Neural cell (in vitro differentiated cells): ENCODE results near the gene IL3RA. TPM values are rescaled to one million over a fixed set of nuclear protein-coding genes. Genes with fewer than 3 reads are reported as not detected.

ENCODE experiments used
- H2AFZ ChIP-seq: fragments of 200-600, 300-800 bp; sonication (generic), shearing (Covaris generic); 2 replicates; pipeline ENCODE4 v1.6.0; 2014; ENCODE audit warnings: low read depth, mild to moderate bottlenecking, antibody characterized with exemption, low read length, moderate library complexity
- H3F3A ChIP-seq: fragments of 200-600 bp; shearing (Covaris generic); 2 replicates; pipeline ENCODE4 v1.6.1; 2016; ENCODE audit warnings: mild to moderate bottlenecking, moderate library complexity, mixed read lengths, antibody characterized with exemption, low read length; ENCODE audit not compliant: insufficient read depth, poor library complexity, severe bottlenecking
- H3K27ac ChIP-seq: fragments of 200-600, 300-800 bp; sonication (generic), shearing (Covaris generic); 2 replicates; pipeline ENCODE4 v1.5.1; 2014; ENCODE audit warnings: mild to moderate bottlenecking, low read length, moderate library complexity
- H3K27me3 ChIP-seq: fragments of 300-800, 200-600 bp; sonication (generic), shearing (Covaris generic); 2 replicates; pipeline ENCODE4 v1.6.0; 2014; ENCODE audit warnings: mild to moderate bottlenecking, low read depth, low read length, moderate library complexity; ENCODE audit not compliant: insufficient read depth
- H3K36me3 ChIP-seq: fragments of 300-800, 200-600 bp; sonication (generic), shearing (Covaris generic); 2 replicates; pipeline ENCODE4 v1.5.1; 2014; ENCODE audit warnings: mild to moderate bottlenecking, antibody characterized with exemption, low read length, moderate library complexity; ENCODE audit not compliant: insufficient read depth
- H3K4me2 ChIP-seq: fragments of 300-800, 200-600 bp; sonication (generic), shearing (Covaris generic); 2 replicates; pipeline ENCODE4 v1.6.0; 2014; ENCODE audit warnings: mild to moderate bottlenecking, low read length
- H3K4me3 ChIP-seq: fragments of 300-800, 200-600 bp; sonication (generic), shearing (Covaris generic); 2 replicates; pipeline ENCODE4 v1.5.1; 2014; ENCODE audit warnings: mild to moderate bottlenecking, low read length, moderate library complexity
- H3K79me2 ChIP-seq: fragments of 200-600 bp; shearing (Covaris generic); replicated peaks from 2 replicates; pipeline ENCODE4 v1.6.0; 2014; ENCODE audit warnings: mild to moderate bottlenecking, low read length, moderate library complexity; ENCODE audit not compliant: insufficient read depth
- H3K9ac ChIP-seq: fragments of 300-800, 200-600 bp; sonication (generic), shearing (Covaris generic); 2 replicates; pipeline ENCODE4 v1.6.1; 2016; ENCODE audit warnings: mild to moderate bottlenecking, low read length, mixed read lengths
- H3K9me2 ChIP-seq: fragments of 200-600 bp; shearing (Covaris generic); 2 replicates; pipeline ENCODE4 v1.6.1; 2016; ENCODE audit warnings: mild to moderate bottlenecking, low read length, mixed read lengths; ENCODE audit not compliant: insufficient read depth
- H3K9me3 ChIP-seq: fragments of 200-600, 300-800 bp; sonication (generic), shearing (Covaris generic); 2 replicates; pipeline ENCODE4 v1.6.1; 2016; ENCODE audit warnings: mild to moderate bottlenecking, mixed run types, low read length, moderate library complexity, mixed read lengths
- H4K20me1 ChIP-seq: fragments of 200-600 bp; shearing (Covaris generic); 2 replicates; pipeline ENCODE4 v1.6.1; 2016; ENCODE audit warnings: mild to moderate bottlenecking, mixed run types; ENCODE audit not compliant: insufficient read depth
- CTCF ChIP-seq: fragments of 450-650 bp; IDR thresholded peaks from 2 replicates; pipeline ENCODE4 v1.5.1; 2014; ENCODE audit warnings: antibody characterized with exemption, mild to moderate bottlenecking, moderate library complexity; ENCODE audit not compliant: poor library complexity, severe bottlenecking
- EP300 ChIP-seq: fragments of 450-650 bp; conservative IDR thresholded peaks from 2 replicates; pipeline ENCODE4 v1.6.1; 2014; ENCODE audit warnings: antibody characterized with exemption, mild to moderate bottlenecking, moderate library complexity; ENCODE audit not compliant: poor library complexity, severe bottlenecking
- EZH2 ChIP-seq: fragments of 200-600, 300-800 bp; shearing (Covaris generic), sonication (generic); IDR thresholded peaks from 2 replicates; pipeline ENCODE4 v1.6.1; 2014; ENCODE audit warnings: antibody characterized with exemption, low read length, borderline replicate concordance, mild to moderate bottlenecking; ENCODE audit not compliant: insufficient read depth, poor library complexity, severe bottlenecking
- MXI1 ChIP-seq: fragments of 450-650 bp; conservative IDR thresholded peaks from 2 replicates; pipeline ENCODE4 v1.6.1; 2014; ENCODE audit warnings: antibody characterized with exemption, mild to moderate bottlenecking; ENCODE audit not compliant: poor library complexity, severe bottlenecking
- POLR2AphosphoS5 ChIP-seq: IDR thresholded peaks from 2 replicates; pipeline ENCODE4 v1.6.1; 2012
- RAD21 ChIP-seq: fragments of 450-650 bp; conservative IDR thresholded peaks from 2 replicates; pipeline ENCODE4 v1.6.1; 2014; ENCODE audit warnings: antibody characterized with exemption, mild to moderate bottlenecking, moderate library complexity
- REST ChIP-seq: IDR thresholded peaks from 2 replicates; pipeline ENCODE4 v1.6.1; 2012; ENCODE audit warnings: borderline replicate concordance
- SMC3 ChIP-seq: fragments of 450-650 bp; conservative IDR thresholded peaks from 2 replicates; pipeline ENCODE4 v1.6.1; 2014; ENCODE audit warnings: antibody characterized with exemption, mild to moderate bottlenecking, moderate library complexity; ENCODE audit not compliant: poor library complexity
- TAF1 ChIP-seq: IDR thresholded peaks from 2 replicates; pipeline ENCODE4 v1.6.1; 2012; ENCODE audit warnings: low read depth
- polyA plus RNA-seq: library from polyadenylated mRNA; depleted of rRNA; stranded (reverse); fragments of >200 nt; gene quantifications from 2 replicates; pipeline ENCODE4 v1.2.3, GENCODE V29; 2014

IL3RA gene
- polyA plus RNA-seq, 1 donor from 2014 or later = not detected

- H3K9ac ChIP-seq = no peak overlapping the region
- H3K27ac ChIP-seq = no peak overlapping the region
- H3K9me2 ChIP-seq = no peaks in the 10 kb centered on the region
- no peaks in the 10 kb centered on the region for H3K79me2 ChIP-seq
- H3K27me3 ChIP-seq = no peaks in the 10 kb centered on the region
- H3K4me2 ChIP-seq = no peak overlapping the region
- no peaks in the 10 kb centered on the region for H4K20me1 ChIP-seq
- no peaks in the 10 kb centered on the region for H3F3A ChIP-seq
- H3K9me3 ChIP-seq = no peaks in the 10 kb centered on the region
- no peaks in the 10 kb centered on the region for H3K36me3 ChIP-seq
- TF ChIP-seq REST = no peak
- no peak for TF ChIP-seq EP300
- TF ChIP-seq EZH2 = no peak
- no peak for TF ChIP-seq MXI1
- TF ChIP-seq CTCF = no peak
- no peak for TF ChIP-seq RAD21
- no peak for TF ChIP-seq POLR2AphosphoS5
- TF ChIP-seq SMC3 = no peak
- no peak for TF ChIP-seq TAF1
- no peak overlapping the region for H2AFZ ChIP-seq
- H3K4me3 ChIP-seq = no peak overlapping the region
Observed at GRCh38 chrX:1321674-1322073, 14.9 kb upstream of the IL3RA start.

- no peak for TF ChIP-seq REST
- TF ChIP-seq EP300 = no peak
- no peak for TF ChIP-seq RAD21
- TF ChIP-seq MXI1 = no peak
- TF ChIP-seq SMC3 = no peak
- no peak for TF ChIP-seq CTCF
- TF ChIP-seq TAF1 = no peak
- no peak for TF ChIP-seq POLR2AphosphoS5
- TF ChIP-seq EZH2 = no peak
- no peaks in the 10 kb centered on the region for H3K36me3 ChIP-seq
- H3K9me2 ChIP-seq = no peaks in the 10 kb centered on the region
- H3K4me3 ChIP-seq = no peak overlapping the region
- H3F3A ChIP-seq = no peaks in the 10 kb centered on the region
- H3K9me3 ChIP-seq = no peaks in the 10 kb centered on the region
- no peak overlapping the region for H3K4me2 ChIP-seq
- H3K79me2 ChIP-seq = no peaks in the 10 kb centered on the region
- H4K20me1 ChIP-seq = no peaks in the 10 kb centered on the region
- H2AFZ ChIP-seq = no peak overlapping the region
- H3K9ac ChIP-seq = no peak overlapping the region
- no peaks in the 10 kb centered on the region for H3K27me3 ChIP-seq
- no peak overlapping the region for H3K27ac ChIP-seq
Observed at GRCh38 chrX:1322393-1322792, 14.2 kb upstream of the IL3RA start.
